Measurements from ENCODE around the gene COL15A1.
"Not testable (repeated sequence)": the region's sequence is repeated elsewhere in the genome, so short reads cannot be mapped to it uniquely, and the experiment has no call there.

COL15A1 gene

GRCh38 chr9:99090336-99091130 is 146.8 kb downstream of the COL15A1 start:
- H3K4me1 ChIP-seq (ENCODE audit: control insufficient read depth, insufficient read depth, low read length), result no peaks in the 10 kb centered on the region
- no peaks in the 10 kb centered on the region for H3K36me3 ChIP-seq (ENCODE audit: control insufficient read depth, insufficient read depth, low read length)
- H3K9me3 ChIP-seq (ENCODE audit: control insufficient read depth, insufficient read depth, low read length), result peaks cover 8% of the 10 kb centered on the region; the same call in 1 of the 2 replicates
- H3K4me3 ChIP-seq (ENCODE audit: low read depth, low read length), result no peak overlapping the region
- H3K27ac ChIP-seq (ENCODE audit: low read depth, low read length), result no peak overlapping the region
- H3K9ac ChIP-seq (ENCODE audit: low read depth, low read length), result no peak overlapping the region
- H3K27me3 ChIP-seq (ENCODE audit: control insufficient read depth, insufficient read depth, low read length), result no peaks in the 10 kb centered on the region

GRCh38 chr9:99092643-99093491 is 149.2 kb downstream of the COL15A1 start:
- H3K27me3 ChIP-seq (ENCODE audit: control insufficient read depth, insufficient read depth, low read length), result no peaks in the 10 kb centered on the region; the same call in 1 of the 2 replicates
- no peaks in the 10 kb centered on the region for H3K36me3 ChIP-seq (ENCODE audit: control insufficient read depth, insufficient read depth, low read length)
- H3K4me1 ChIP-seq (ENCODE audit: control insufficient read depth, insufficient read depth, low read length), result peaks cover 8% of the 10 kb centered on the region; the same call in 1 of the 2 replicates
- peaks cover 8% of the 10 kb centered on the region; the same call in 1 of the 2 replicates for H3K9me3 ChIP-seq (ENCODE audit: control insufficient read depth, insufficient read depth, low read length)
- H3K4me3 ChIP-seq (ENCODE audit: low read depth, low read length), result no peak overlapping the region
- H3K27ac ChIP-seq (ENCODE audit: low read depth, low read length), result no peak overlapping the region
- no peak overlapping the region for H3K9ac ChIP-seq (ENCODE audit: low read depth, low read length)

- H3K27ac ChIP-seq (ENCODE audit: low read depth, low read length), result no peak overlapping the region
- H3K9me3 ChIP-seq (ENCODE audit: control insufficient read depth, insufficient read depth, low read length), result peaks cover 8% of the 10 kb centered on the region; the same call in 1 of the 2 replicates
- H3K4me3 ChIP-seq (ENCODE audit: low read depth, low read length), result no peak overlapping the region
- H3K36me3 ChIP-seq (ENCODE audit: control insufficient read depth, insufficient read depth, low read length), result no peaks in the 10 kb centered on the region
- no peak overlapping the region for H3K9ac ChIP-seq (ENCODE audit: low read depth, low read length)
- peaks cover 8% of the 10 kb centered on the region; the same call in 1 of the 2 replicates for H3K4me1 ChIP-seq (ENCODE audit: control insufficient read depth, insufficient read depth, low read length)
- no peaks in the 10 kb centered on the region; the same call in 1 of the 2 replicates for H3K27me3 ChIP-seq (ENCODE audit: control insufficient read depth, insufficient read depth, low read length)
Measured at GRCh38 chr9:99093492-99093791, 149.7 kb downstream of the COL15A1 start.

- H3K27me3 ChIP-seq (ENCODE audit: control insufficient read depth, insufficient read depth, low read length), result no peaks in the 10 kb centered on the region; the same call in 1 of the 2 replicates
- H3K9me3 ChIP-seq (ENCODE audit: control insufficient read depth, insufficient read depth, low read length), result no peaks in the 10 kb centered on the region
- H3K4me1 ChIP-seq (ENCODE audit: control insufficient read depth, insufficient read depth, low read length), result peaks cover 8% of the 10 kb centered on the region; the same call in 1 of the 2 replicates
- H3K36me3 ChIP-seq (ENCODE audit: control insufficient read depth, insufficient read depth, low read length), result no peaks in the 10 kb centered on the region
- H3K27ac ChIP-seq (ENCODE audit: low read depth, low read length), result no peak overlapping the region
- H3K9ac ChIP-seq (ENCODE audit: low read depth, low read length), result no peak overlapping the region
- no peak overlapping the region for H3K4me3 ChIP-seq (ENCODE audit: low read depth, low read length)
Measured at GRCh38 chr9:99095565-99095964, 151.9 kb downstream of the COL15A1 start.

- H3K27me3 ChIP-seq (ENCODE audit: control insufficient read depth, insufficient read depth, low read length), result no peaks in the 10 kb centered on the region; the same call in 1 of the 2 replicates
- peaks cover 8% of the 10 kb centered on the region; the same call in 1 of the 2 replicates for H3K4me1 ChIP-seq (ENCODE audit: control insufficient read depth, insufficient read depth, low read length)
- H3K9me3 ChIP-seq (ENCODE audit: control insufficient read depth, insufficient read depth, low read length), result no peaks in the 10 kb centered on the region
- H3K36me3 ChIP-seq (ENCODE audit: control insufficient read depth, insufficient read depth, low read length), result no peaks in the 10 kb centered on the region
- no peak overlapping the region for H3K27ac ChIP-seq (ENCODE audit: low read depth, low read length)
- no peak overlapping the region for H3K4me3 ChIP-seq (ENCODE audit: low read depth, low read length)
- no peak overlapping the region for H3K9ac ChIP-seq (ENCODE audit: low read depth, low read length)
Measured at GRCh38 chr9:99096409-99096808, 152.7 kb downstream of the COL15A1 start.

- Histone ChIP-seq H3K27me3 (ENCODE audit: control insufficient read depth, insufficient read depth, low read length) (peaks cover 13% of the 10 kb centered on the region), H3K4me1 (ENCODE audit: control insufficient read depth, insufficient read depth, low read length) (peaks cover 16% of the 10 kb centered on the region)
- H3K9me3 ChIP-seq (ENCODE audit: control insufficient read depth, insufficient read depth, low read length); H3K27ac ChIP-seq (ENCODE audit: low read depth, low read length); H3K36me3 ChIP-seq (ENCODE audit: control insufficient read depth, insufficient read depth, low read length); H3K9ac ChIP-seq (ENCODE audit: low read depth, low read length); H3K4me3 ChIP-seq (ENCODE audit: low read depth, low read length): not testable (repeated sequence)
Measured at GRCh38 chr9:99099806-99100585, 156.3 kb downstream of the COL15A1 start.

- Histone ChIP-seq H3K9ac (ENCODE audit: low read depth, low read length) (no peak overlapping the region), H3K4me3 (ENCODE audit: low read depth, low read length) (no peak overlapping the region), H3K4me1 (ENCODE audit: control insufficient read depth, insufficient read depth, low read length) (peaks cover 17% of the 10 kb centered on the region)
Measured at GRCh38 chr9:99101271-99101670, 157.6 kb downstream of the COL15A1 start.

GRCh38 chr9:99101812-99102211 is 158.1 kb downstream of the COL15A1 start:
- Histone ChIP-seq H3K27me3 (ENCODE audit: control insufficient read depth, insufficient read depth, low read length) (peaks cover 13% of the 10 kb centered on the region), H3K9ac (ENCODE audit: low read depth, low read length) (no peak overlapping the region), H3K27ac (ENCODE audit: low read depth, low read length) (no peak overlapping the region)

More at GRCh38 chr9:99101271-99101670, 157.6 kb downstream of the COL15A1 start:
- peaks cover 13% of the 10 kb centered on the region for H3K27me3 ChIP-seq (ENCODE audit: control insufficient read depth, insufficient read depth, low read length)
- no peaks in the 10 kb centered on the region for H3K36me3 ChIP-seq (ENCODE audit: control insufficient read depth, insufficient read depth, low read length)
- H3K27ac ChIP-seq (ENCODE audit: low read depth, low read length), result no peak overlapping the region
- H3K9me3 ChIP-seq (ENCODE audit: control insufficient read depth, insufficient read depth, low read length), result no peaks in the 10 kb centered on the region

GRCh38 chr9:99103054-99103895 is 159.6 kb downstream of the COL15A1 start:
- peak overlapping the region; percentile 72 for H3K4me3 ChIP-seq (ENCODE audit: low read depth, low read length)
- peaks cover 17% of the 10 kb centered on the region for H3K4me1 ChIP-seq (ENCODE audit: control insufficient read depth, insufficient read depth, low read length)
- no peaks in the 10 kb centered on the region for H3K9me3 ChIP-seq (ENCODE audit: control insufficient read depth, insufficient read depth, low read length)
- no peak overlapping the region for H3K9ac ChIP-seq (ENCODE audit: low read depth, low read length)
- H3K27me3 ChIP-seq (ENCODE audit: control insufficient read depth, insufficient read depth, low read length), result peaks cover 13% of the 10 kb centered on the region
- H3K36me3 ChIP-seq (ENCODE audit: control insufficient read depth, insufficient read depth, low read length), result no peaks in the 10 kb centered on the region
- no peak overlapping the region for H3K27ac ChIP-seq (ENCODE audit: low read depth, low read length)

More at GRCh38 chr9:99101812-99102211, 158.1 kb downstream of the COL15A1 start:
- Histone ChIP-seq H3K9me3 (ENCODE audit: control insufficient read depth, insufficient read depth, low read length) (no peaks in the 10 kb centered on the region), H3K36me3 (ENCODE audit: control insufficient read depth, insufficient read depth, low read length) (no peaks in the 10 kb centered on the region), H3K4me3 (ENCODE audit: low read depth, low read length) (no peak overlapping the region), H3K4me1 (ENCODE audit: control insufficient read depth, insufficient read depth, low read length) (peaks cover 14% of the 10 kb centered on the region)

Data from HUES48 (cell line).